Right lobe of liver (tissue), 6 donors: Measurements from ENCODE around the gene POFUT2. TPM values are rescaled to one million over a fixed set of nuclear protein-coding genes. Genes with fewer than 3 reads are reported as not detected.

Experiments
- ATAC-seq, 4 donors: fragments of 200-7000 bp; cut with Tn5 transposase; one replicate each; pipeline ENCODE4 v1.9.1; 2020; ENCODE audit warnings: mild to moderate bottlenecking in 4 of 4, moderate library complexity in 4 of 4
- DNase-seq, 3 donors: peaks; one replicate each; pipeline ENCODE4 v3.0.0-alpha.2; 2020
- H3K27ac ChIP-seq, 3 donors: fragments of 200-600 bp; one replicate each; pipeline ENCODE4 v1.8.0; 2022
- H3K27me3 ChIP-seq, 2 donors: fragments of 200-600 bp; one replicate each; pipeline ENCODE4 v1.8.0; 2022
- H3K36me3 ChIP-seq, 4 donors: fragments of 200-600 bp; sonication (generic) in 1 of 4; one replicate each; pipeline versions ENCODE4 v1.5.1 to v1.8.0; 2017 to 2022; ENCODE audit warnings: control low read depth in 1 of 4
- H3K4me1 ChIP-seq, 4 donors: fragments of 200-600 bp; sonication (generic) in 1 of 4; one replicate each; pipeline versions ENCODE4 v1.5.1 to v1.8.0; 2017 to 2022; ENCODE audit warnings: control low read depth in 1 of 4
- H3K4me3 ChIP-seq, 3 donors: fragments of 200-600 bp; one replicate each; pipeline ENCODE4 v1.8.0; 2022
- H3K9me3 ChIP-seq, 4 donors: fragments of 200-600 bp; sonication (generic) in 1 of 4; one replicate each; pipeline versions ENCODE4 v1.5.1 to v1.8.0; 2017 to 2022; ENCODE audit warnings: control low read depth in 1 of 4
- POLR2A ChIP-seq: fragments of 450-650 bp; IDR thresholded peaks from one replicate; pipeline ENCODE4 v1.6.1; 2017; ENCODE audit warnings: antibody characterized with exemption, mild to moderate bottlenecking
- whole genome bisulfite sequencing: methylation state at CpG from one replicate; pipeline ENCODE4 v1.1.6; 2018; ENCODE audit warnings: low coverage, low lambda C conversion rate; ENCODE audit not compliant: insufficient coverage; ENCODE audit errors: missing lambda C conversion rate; 5-methylcytosine and 5-hydroxymethylcytosine counted together
- intact Hi-C, 2 donors: fragments of 100-400 bp; cut with DNase I; formaldehyde crosslinking; loops; one replicate each; pipeline versions ENCODE4 v1.11.2 to v1.14.1; 2022
- long read RNA-seq: library from polyadenylated mRNA; unstranded; transcript quantifications from one replicate; pipeline ENCODE4 v2.0.0, GENCODE V29; 2019
- total RNA-seq, 6 experiments: library from RNA; depleted of rRNA in 2 of 6; stranded (reverse); fragments of >200 nt in 2 of 6; fragmentation: NEBNext Ultra II Directional in 3 of 6; extraction: Animal tissue kit (Norgen Biotek cat#: 25700) in 3 of 6; gene quantifications; one replicate each; pipeline versions ENCODE4 v1.1.0 to v1.2.4, GENCODE V29; 2016 to 2023
- TF ChIP-seq, protein P1 (sequence below), 4 donors: fragments of 200-600 bp in 3 of 4; fragments of 450-650 bp in 1 of 4; IDR thresholded peaks; one replicate each; pipeline versions ENCODE4 v1.5.1 to v1.8.0; 2016 to 2022; ENCODE audit warnings: antibody characterized with exemption in 4 of 4, mild to moderate bottlenecking in 2 of 4
- donor health status: DM: no; HTN: yes; CAD: no.
- donor health status: DM: no; HTN: no; CAD: no.
- donor health status: DM: no; HTN: no; CAD: no.
- donor health status: DM: no; HTN: yes; CAD: no.
- donor health status: DM: no; HTN: yes; CAD: no.

The POFUT2 gene, protein sequence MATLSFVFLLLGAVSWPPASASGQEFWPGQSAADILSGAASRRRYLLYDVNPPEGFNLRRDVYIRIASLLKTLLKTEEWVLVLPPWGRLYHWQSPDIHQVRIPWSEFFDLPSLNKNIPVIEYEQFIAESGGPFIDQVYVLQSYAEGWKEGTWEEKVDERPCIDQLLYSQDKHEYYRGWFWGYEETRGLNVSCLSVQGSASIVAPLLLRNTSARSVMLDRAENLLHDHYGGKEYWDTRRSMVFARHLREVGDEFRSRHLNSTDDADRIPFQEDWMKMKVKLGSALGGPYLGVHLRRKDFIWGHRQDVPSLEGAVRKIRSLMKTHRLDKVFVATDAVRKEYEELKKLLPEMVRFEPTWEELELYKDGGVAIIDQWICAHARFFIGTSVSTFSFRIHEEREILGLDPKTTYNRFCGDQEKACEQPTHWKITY
- total RNA-seq: 10 to 100 TPM; 10.5 to 22.0 (median 13.7) TPM
- long read RNA-seq: 0 reads

GRCh38 chr21:45287438-45288391 is at the start of gene POFUT2:
Gene POFUT2 (minus strand): TSS chr21:45287895. CDS start chr21:45287871, 24 bp downstream.
- TF ChIP-seq POLR2A: peak; percentile 87
- TF ChIP-seq, protein P1, sequence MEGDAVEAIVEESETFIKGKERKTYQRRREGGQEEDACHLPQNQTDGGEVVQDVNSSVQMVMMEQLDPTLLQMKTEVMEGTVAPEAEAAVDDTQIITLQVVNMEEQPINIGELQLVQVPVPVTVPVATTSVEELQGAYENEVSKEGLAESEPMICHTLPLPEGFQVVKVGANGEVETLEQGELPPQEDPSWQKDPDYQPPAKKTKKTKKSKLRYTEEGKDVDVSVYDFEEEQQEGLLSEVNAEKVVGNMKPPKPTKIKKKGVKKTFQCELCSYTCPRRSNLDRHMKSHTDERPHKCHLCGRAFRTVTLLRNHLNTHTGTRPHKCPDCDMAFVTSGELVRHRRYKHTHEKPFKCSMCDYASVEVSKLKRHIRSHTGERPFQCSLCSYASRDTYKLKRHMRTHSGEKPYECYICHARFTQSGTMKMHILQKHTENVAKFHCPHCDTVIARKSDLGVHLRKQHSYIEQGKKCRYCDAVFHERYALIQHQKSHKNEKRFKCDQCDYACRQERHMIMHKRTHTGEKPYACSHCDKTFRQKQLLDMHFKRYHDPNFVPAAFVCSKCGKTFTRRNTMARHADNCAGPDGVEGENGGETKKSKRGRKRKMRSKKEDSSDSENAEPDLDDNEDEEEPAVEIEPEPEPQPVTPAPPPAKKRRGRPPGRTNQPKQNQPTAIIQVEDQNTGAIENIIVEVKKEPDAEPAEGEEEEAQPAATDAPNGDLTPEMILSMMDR (IDR thresholded peaks at IDR 0.05): peak in 1 of 4 donors; percentile 8
- H3K27ac ChIP-seq: peak within 1 kb of the TSS in 2 of 3 donors; percentile 10 to 67
- peaks cover 0 to 15% (median 7%) of the 10 kb centered on the region in 4 donors for H3K4me1 ChIP-seq
- H3K27me3 ChIP-seq: no peaks in the 10 kb centered on the region
- H3K36me3 ChIP-seq: peaks cover 0 to 25% (median 10%) of the 10 kb centered on the region in 4 donors
- ATAC-seq: peak; percentile 87 to 94 (median 88)
- DNase-seq: peak; percentile 98
- intact Hi-C loops: no loop called here
- no peaks in the 10 kb centered on the region for H3K9me3 ChIP-seq
- under 1% methylated on average over 35 of the region's 90 CpGs for WGBS
- H3K4me3 ChIP-seq: peak within 1 kb of the TSS; percentile 59 to 72 (median 61)

- WGBS: no CpG with 5 or more reads among the region's 8 CpGs
- ATAC-seq (peak; percentile 24 to 35 (median 27)), DNase-seq (peak in 2 of 3 donors; percentile 11 to 37)
- H3K4me3 ChIP-seq: no peak overlapping the region
- H3K9me3 ChIP-seq: no peaks in the 10 kb centered on the region
- no peaks in the 10 kb centered on the region for H3K27me3 ChIP-seq
- H3K4me1 ChIP-seq: no peaks in the 10 kb centered on the region
- intact Hi-C loops: loop anchor here in 1 of 2 donors (10.0 kb wide), 1 partner anchor 68 kb away; the partner anchor contains the start of gene COL18A1
- no peak overlapping the region for H3K27ac ChIP-seq
- no peaks in the 10 kb centered on the region for H3K36me3 ChIP-seq
- TF ChIP-seq POLR2A: no peak
- TF ChIP-seq, protein P1 (IDR thresholded peaks at IDR 0.05): no peak
Observed at GRCh38 chr21:45336870-45337269, 49.2 kb upstream of the POFUT2 start.

DNA sequence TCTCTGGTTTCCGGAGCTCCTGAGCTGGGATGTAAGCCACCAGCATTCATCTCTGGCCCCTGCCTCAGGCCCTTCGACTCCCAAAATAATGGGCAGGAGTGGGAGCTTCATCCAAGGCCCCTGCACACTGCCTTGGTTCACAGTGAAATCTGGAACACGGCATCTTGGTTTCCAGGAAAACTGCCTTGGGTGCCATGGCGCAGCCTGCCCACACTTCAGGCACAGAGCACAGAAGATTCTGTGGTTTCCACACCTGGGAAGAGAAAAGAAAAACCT is 48.8 kb upstream of the POFUT2 start:
- intact Hi-C loops: loop anchor here in 1 of 2 donors (10.0 kb wide), 1 partner anchor 68 kb away; the partner anchor contains the start of gene COL18A1
- no peaks in the 10 kb centered on the region for H3K4me1 ChIP-seq
- no peak overlapping the region for H3K27ac ChIP-seq
- no peaks in the 10 kb centered on the region for H3K36me3 ChIP-seq
- TF ChIP-seq, protein P1 (IDR thresholded peaks at IDR 0.05): no peak
- no peak for TF ChIP-seq POLR2A
- no peak for ATAC-seq
- no peaks in the 10 kb centered on the region for H3K27me3 ChIP-seq
- no peak overlapping the region for H3K4me3 ChIP-seq
- 100% methylated on average over 4 of the region's 4 CpGs for WGBS
- no peaks in the 10 kb centered on the region for H3K9me3 ChIP-seq
- no peak for DNase-seq

GRCh38 chr21:45335761-45336534 is 48.3 kb upstream of the POFUT2 start:
- no peak overlapping the region for H3K4me3 ChIP-seq
- DNase-seq: peak in 1 of 3 donors; percentile 49
- no peak overlapping the region for H3K27ac ChIP-seq
- ATAC-seq: peak in 1 of 4 donors; percentile 8
- H3K27me3 ChIP-seq: no peaks in the 10 kb centered on the region
- H3K36me3 ChIP-seq: no peaks in the 10 kb centered on the region
- TF ChIP-seq POLR2A: no peak
- TF ChIP-seq, protein P1 (IDR thresholded peaks at IDR 0.05): no peak
- WGBS: 83% methylated on average over 1 of the region's 19 CpGs
- no peaks in the 10 kb centered on the region for H3K9me3 ChIP-seq
- no peaks in the 10 kb centered on the region for H3K4me1 ChIP-seq
- intact Hi-C loops: loop anchor here in 1 of 2 donors (10.0 kb wide), 1 partner anchor 69 kb away; the partner anchor contains the start of gene COL18A1
